Psoas muscle (tissue), 8 donors: ENCODE results near the gene LMAN2. TPM values are rescaled to one million over a fixed set of nuclear protein-coding genes. Genes with fewer than 3 reads are reported as not detected.

Experiments used
- ATAC-seq, 4 donors: fragments of 200-7000 bp; cut with Tn5 transposase; one replicate each; pipeline ENCODE4 v1.9.1; 2020; ENCODE audit warnings: moderate library complexity in 3 of 4, mild to moderate bottlenecking in 2 of 4
- DNase-seq, 2 donors: peaks; one replicate each; pipeline ENCODE4 v3.0.0-alpha.2; 2020
- H3K27ac ChIP-seq: fragments of 200-600 bp; one replicate; pipeline ENCODE4 v1.8.0; 2022
- H3K27me3 ChIP-seq, 3 donors: fragments of 200-600 bp in 1 of 3; one replicate each; pipeline versions ENCODE4 v1.6.1 to v1.8.0; 2013 to 2022; ENCODE audit warnings: low read length in 2 of 3, mild to moderate bottlenecking in 2 of 3, moderate library complexity in 1 of 3; ENCODE audit not compliant: insufficient read depth in 3 of 3
- H3K36me3 ChIP-seq, 2 donors: fragments of 200-600 bp in 1 of 2; one replicate each; pipeline versions ENCODE4 v1.6.1 to v1.8.0; 2013 to 2022; ENCODE audit warnings: low read depth in 1 of 2, mild to moderate bottlenecking in 1 of 2, moderate library complexity in 1 of 2; ENCODE audit not compliant: insufficient read depth in 1 of 2
- H3K4me1 ChIP-seq: fragments of 200-600 bp; one replicate; pipeline ENCODE4 v1.8.0; 2022
- H3K4me3 ChIP-seq: fragments of 200-600 bp; one replicate; pipeline ENCODE4 v1.8.0; 2022; ENCODE audit warnings: mild to moderate bottlenecking
- H3K9me3 ChIP-seq: fragments of 200-600 bp; one replicate; pipeline ENCODE4 v1.8.0; 2022
- WGBS, 3 donors: extraction: QIAGEN DNeasy Blood & Tissue Kit; methylation state at CpG; one replicate each; pipeline versions ENCODE4 v1.1.6 to v1.1.7; 2013; 5-methylcytosine and 5-hydroxymethylcytosine counted together
- intact Hi-C, 2 donors: fragments of 100-400 bp; cut with DNase I; formaldehyde crosslinking; loops; one replicate each; pipeline versions ENCODE4 v1.11.0 to v1.14.2; 2022
- polyA plus RNA-seq, 3 donors: library from polyadenylated mRNA; stranded (reverse); fragments of 200-250 nt; gene quantifications; one replicate each; pipeline ENCODE4 v1.2.3, GENCODE V29; 2013
- total RNA-seq, 4 donors: library from RNA; stranded (reverse); fragmentation: NEBNext Ultra II Directional in 2 of 4; extraction: Animal tissue kit (Norgen Biotek cat#: 25700) in 2 of 4; gene quantifications; one replicate each; pipeline versions ENCODE4 v1.2.1 to v1.2.4, GENCODE V29; 2021 to 2023
- TF ChIP-seq, protein P1 (sequence below): fragments of 200-600 bp; IDR thresholded peaks from one replicate; pipeline ENCODE4 v1.8.0; 2022; ENCODE audit warnings: antibody characterized with exemption
- donor health status: healthy with polysubstance abuse.
- donor health status: DM: no; HTN: no; CAD: no; lungs with moderate emphysema.
- donor health status: Bipolar disorder and iron deficiency.
- donor health status: healthy.
- donor health status: DM: yes; HTN: yes; CAD: no.
- donor health status: DM: no; HTN: no; CAD: no.
- donor health status: DM: no; HTN: no; CAD: no.
- donor health status: DM: yes; HTN: yes; CAD: no.

LMAN2 gene
- total and polyA plus RNA-seq, 7 donors = 28.7 to 193 (median 55.8) TPM

DNA sequence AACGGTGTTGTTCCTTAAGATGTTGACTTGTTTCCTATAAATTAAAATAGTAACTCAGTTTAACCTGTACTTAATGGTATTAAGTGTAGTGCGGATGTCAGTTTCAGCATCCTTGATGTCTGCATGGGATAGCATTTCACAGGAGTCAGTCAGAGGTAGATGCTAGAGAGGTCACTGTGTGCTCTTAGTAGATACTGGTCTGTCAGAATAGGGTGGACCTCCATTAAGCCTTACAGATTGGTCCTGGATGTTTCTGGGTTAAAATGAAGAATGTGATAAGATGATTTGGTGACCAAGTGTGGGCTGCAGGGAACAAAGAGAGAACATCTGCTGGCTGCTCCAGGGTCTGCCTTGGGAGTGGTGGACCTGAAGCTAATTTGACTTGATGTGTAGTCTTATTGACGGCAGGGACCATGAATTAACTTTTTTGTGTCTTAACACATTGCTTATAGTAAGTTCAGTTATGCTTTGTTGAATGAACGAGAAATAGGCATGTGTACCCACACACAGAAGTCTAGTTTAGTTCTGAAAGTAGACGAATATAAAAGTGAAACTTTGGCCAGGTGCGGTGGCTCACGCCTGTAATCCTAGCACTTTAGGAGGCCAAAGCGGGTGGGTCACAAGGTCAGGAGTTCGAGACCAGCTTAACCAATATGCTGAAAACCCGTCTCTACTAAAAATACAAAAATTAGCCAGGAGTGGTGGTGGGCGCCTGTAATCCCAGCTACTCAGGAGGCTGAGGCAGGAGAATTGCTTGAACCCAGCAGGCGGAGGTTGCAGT is 60.5 kb downstream of the LMAN2 start:
- no peak overlapping the region for H3K4me3 ChIP-seq
- intact Hi-C loops = no loop called here
- DNase-seq (no peak), ATAC-seq (no peak)
- 93 to 94% (median 93%) methylated on average over 12 of the region's 12 CpGs for whole genome bisulfite sequencing, 3 donors
- H3K36me3 ChIP-seq = peaks cover 12 to 100% of the 10 kb centered on the region in 2 donors
- H3K27me3 ChIP-seq = no peaks in the 10 kb centered on the region
- H3K27ac ChIP-seq = no peak overlapping the region
- TF ChIP-seq, protein P1, sequence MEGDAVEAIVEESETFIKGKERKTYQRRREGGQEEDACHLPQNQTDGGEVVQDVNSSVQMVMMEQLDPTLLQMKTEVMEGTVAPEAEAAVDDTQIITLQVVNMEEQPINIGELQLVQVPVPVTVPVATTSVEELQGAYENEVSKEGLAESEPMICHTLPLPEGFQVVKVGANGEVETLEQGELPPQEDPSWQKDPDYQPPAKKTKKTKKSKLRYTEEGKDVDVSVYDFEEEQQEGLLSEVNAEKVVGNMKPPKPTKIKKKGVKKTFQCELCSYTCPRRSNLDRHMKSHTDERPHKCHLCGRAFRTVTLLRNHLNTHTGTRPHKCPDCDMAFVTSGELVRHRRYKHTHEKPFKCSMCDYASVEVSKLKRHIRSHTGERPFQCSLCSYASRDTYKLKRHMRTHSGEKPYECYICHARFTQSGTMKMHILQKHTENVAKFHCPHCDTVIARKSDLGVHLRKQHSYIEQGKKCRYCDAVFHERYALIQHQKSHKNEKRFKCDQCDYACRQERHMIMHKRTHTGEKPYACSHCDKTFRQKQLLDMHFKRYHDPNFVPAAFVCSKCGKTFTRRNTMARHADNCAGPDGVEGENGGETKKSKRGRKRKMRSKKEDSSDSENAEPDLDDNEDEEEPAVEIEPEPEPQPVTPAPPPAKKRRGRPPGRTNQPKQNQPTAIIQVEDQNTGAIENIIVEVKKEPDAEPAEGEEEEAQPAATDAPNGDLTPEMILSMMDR = no peak
- H3K9me3 ChIP-seq = no peaks in the 10 kb centered on the region
- no peaks in the 10 kb centered on the region for H3K4me1 ChIP-seq

GRCh38 chr5:177288191-177288590 is 63.3 kb downstream of the LMAN2 start:
- Histone ChIP-seq H3K4me1 (no peaks in the 10 kb centered on the region), H3K9me3 (no peaks in the 10 kb centered on the region), H3K36me3 (peaks cover 14 to 100% of the 10 kb centered on the region in 2 donors), H3K4me3 (no peak overlapping the region), H3K27me3 (no peaks in the 10 kb centered on the region), H3K27ac (no peak overlapping the region)
- TF ChIP-seq, protein P1 = no peak
- no peak for DNase-seq
- intact Hi-C loops = no loop called here
- 86 to 89% (median 86%) methylated on average over 2 of the region's 2 CpGs for WGBS, 3 donors
- ATAC-seq = no peak

Other genes starting within 250 kb of the LMAN2 start
- gene NSD1, start 217.9 kb downstream of the LMAN2 start, total RNA-seq = 10 to 100 TPM; 38.5 to 56.2 (median 43.2) TPM
- 10 to 100 TPM in 1 of 3 donors, 1 to 10 TPM in 2; 6.0 to 29.9 (median 6.1) TPM for gene NSD1, start 217.9 kb downstream of the LMAN2 start, polyA plus RNA-seq
- gene RAB24, start 47.9 kb downstream of the LMAN2 start, total RNA-seq = 10 to 100 TPM; 14.9 to 21.1 (median 20.1) TPM
- 10 to 100 TPM; 29.4 to 38.2 (median 37.4) TPM for gene RAB24, start 47.9 kb downstream of the LMAN2 start, polyA plus RNA-seq
- 10 to 100 TPM; 19.9 to 66.8 (median 44.3) TPM for gene PRELID1, start 47.9 kb downstream of the LMAN2 start, total RNA-seq
- 100 to 1,000 TPM in 1 of 3 donors, 10 to 100 TPM in 2; 44.3 to 201 (median 56.8) TPM for gene PRELID1, start 47.9 kb downstream of the LMAN2 start, polyA plus RNA-seq
- 1 to 10 TPM; 2.3 to 4.2 (median 2.8) TPM for gene MXD3, start 39.8 kb downstream of the LMAN2 start, total RNA-seq
- gene MXD3, start 39.8 kb downstream of the LMAN2 start, polyA plus RNA-seq = 1 to 10 TPM in 2 of 3 donors, under 1 TPM in 1; 0.80 to 2.1 (median 1.3) TPM
- 10 to 100 TPM in 3 of 4 donors, 1 to 10 TPM in 1; 5.5 to 23.2 (median 10.5) TPM for gene RGS14, start 6.3 kb upstream of the LMAN2 start, total RNA-seq
- 10 to 100 TPM in 1 of 3 donors, 1 to 10 TPM in 2; 3.6 to 10.0 (median 6.7) TPM for gene RGS14, start 6.3 kb upstream of the LMAN2 start, polyA plus RNA-seq
- not detected for gene SLC34A1, start 32.8 kb upstream of the LMAN2 start, total RNA-seq
- not detected for gene SLC34A1, start 32.8 kb upstream of the LMAN2 start, polyA plus RNA-seq
- gene PFN3, start 49.0 kb upstream of the LMAN2 start, total RNA-seq = not detected
- not detected for gene PFN3, start 49.0 kb upstream of the LMAN2 start, polyA plus RNA-seq
- under 1 TPM in 1 of 4 donors, not detected in 3; 0.40 TPM for gene F12, start 57.9 kb upstream of the LMAN2 start, total RNA-seq
- gene F12, start 57.9 kb upstream of the LMAN2 start, polyA plus RNA-seq = under 1 TPM; 0.06 to 0.81 (median 0.09) TPM
- 10 to 100 TPM; 15.8 to 22.6 (median 19.1) TPM for gene GRK6, start 75.0 kb upstream of the LMAN2 start, total RNA-seq
- 10 to 100 TPM; 12.3 to 14.6 (median 13.2) TPM for gene GRK6, start 75.0 kb upstream of the LMAN2 start, polyA plus RNA-seq
- 1 to 10 TPM in 3 of 4 donors, under 1 TPM in 1; 0.88 to 2.6 (median 1.8) TPM for gene PRR7, start 95.1 kb upstream of the LMAN2 start, total RNA-seq
- 1 to 10 TPM in 1 of 3 donors, under 1 TPM in 2; 0.39 to 3.8 (median 0.48) TPM for gene PRR7, start 95.1 kb upstream of the LMAN2 start, polyA plus RNA-seq
- gene DBN1, start 122.0 kb upstream of the LMAN2 start, total RNA-seq = 10 to 100 TPM; 17.7 to 28.4 (median 24.3) TPM
- gene DBN1, start 122.0 kb upstream of the LMAN2 start, polyA plus RNA-seq = 10 to 100 TPM in 2 of 3 donors, 1 to 10 TPM in 1; 8.1 to 20.8 (median 20.1) TPM
- gene PDLIM7, start 145.9 kb upstream of the LMAN2 start, total RNA-seq = 100 to 1,000 TPM; 134 to 221 (median 161) TPM
- 100 to 1,000 TPM; 174 to 254 (median 221) TPM for gene PDLIM7, start 145.9 kb upstream of the LMAN2 start, polyA plus RNA-seq
- 1 to 10 TPM; 2.4 to 5.4 (median 3.1) TPM for gene DOK3, start 158.2 kb upstream of the LMAN2 start, total RNA-seq
- 1 to 10 TPM in 2 of 3 donors, under 1 TPM in 1; 0.44 to 5.0 (median 3.8) TPM for gene DOK3, start 158.2 kb upstream of the LMAN2 start, polyA plus RNA-seq
- gene DDX41, start 165.3 kb upstream of the LMAN2 start, total RNA-seq = 10 to 100 TPM; 37.2 to 41.0 (median 40.2) TPM
- 10 to 100 TPM; 45.6 to 71.6 (median 57.3) TPM for gene DDX41, start 165.3 kb upstream of the LMAN2 start, polyA plus RNA-seq
- 10 to 100 TPM; 27.2 to 36.7 (median 30.3) TPM for gene FAM193B, start 202.9 kb upstream of the LMAN2 start, total RNA-seq
- 10 to 100 TPM; 26.9 to 31.2 (median 27.0) TPM for gene FAM193B, start 202.9 kb upstream of the LMAN2 start, polyA plus RNA-seq
- gene TMED9, start 240.5 kb upstream of the LMAN2 start, total RNA-seq = 10 to 100 TPM; 47.5 to 71.9 (median 56.7) TPM
- gene TMED9, start 240.5 kb upstream of the LMAN2 start, polyA plus RNA-seq = 100 to 1,000 TPM in 2 of 3 donors, 10 to 100 TPM in 1; 78.3 to 185 (median 115) TPM
- gene B4GALT7, start 248.5 kb upstream of the LMAN2 start, total RNA-seq = 10 to 100 TPM; 12.7 to 18.5 (median 14.1) TPM
- 10 to 100 TPM; 13.0 to 23.1 (median 15.1) TPM for gene B4GALT7, start 248.5 kb upstream of the LMAN2 start, polyA plus RNA-seq